Measurements from ENCODE around the gene GSE1.
"Not testable (repeated sequence)": the region's sequence is repeated elsewhere in the genome, so short reads cannot be mapped to it uniquely, and the experiment has no call there.

The GSE1 gene

DNA sequence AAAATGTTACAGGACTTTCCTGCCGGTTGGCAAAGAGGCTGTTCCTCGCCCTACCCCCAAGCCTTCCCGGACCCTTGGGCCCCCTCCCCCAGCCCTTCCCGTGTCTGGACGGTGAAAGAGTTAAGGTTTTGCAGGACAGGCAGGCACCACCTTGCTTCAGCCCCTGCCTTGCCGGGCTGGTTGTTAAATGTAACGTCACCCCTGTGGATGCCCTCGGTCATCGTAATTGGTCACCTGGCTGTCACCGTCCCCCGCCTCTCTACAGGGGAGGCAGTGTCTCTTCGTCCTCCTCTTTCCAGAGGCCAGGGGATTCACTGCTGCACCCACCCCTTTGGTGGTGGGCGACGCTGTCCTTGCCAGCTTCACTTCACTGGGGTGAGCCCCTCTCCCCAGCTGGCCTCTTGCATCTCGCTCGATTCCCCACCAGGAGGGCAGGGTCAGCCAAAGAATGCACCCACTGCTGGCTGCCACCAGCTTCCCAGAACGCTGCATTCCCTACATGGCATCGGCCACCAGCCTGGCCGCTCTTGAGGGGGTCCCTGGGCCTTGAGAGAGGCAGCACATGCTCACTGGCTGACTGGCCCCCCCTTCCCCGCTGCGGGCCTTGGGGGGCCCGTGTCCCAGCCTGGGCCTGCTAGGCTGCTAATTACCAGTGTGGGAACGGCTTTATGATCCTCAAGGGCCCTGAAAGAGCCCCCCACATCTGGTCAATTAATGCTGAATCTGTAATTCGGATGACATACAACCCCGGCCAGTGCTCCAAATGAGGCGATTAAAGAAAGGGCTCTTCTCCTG is 25.2 kb upstream of the GSE1 start:
- H3K4me3 ChIP-seq (ENCODE audit: low read depth, low read length): no peak overlapping the region
- TF ChIP-seq POLR2A (IDR thresholded peaks at IDR 0.05; ENCODE audit: extremely low read depth, insufficient read length): no peak
- TF ChIP-seq, protein P1, sequence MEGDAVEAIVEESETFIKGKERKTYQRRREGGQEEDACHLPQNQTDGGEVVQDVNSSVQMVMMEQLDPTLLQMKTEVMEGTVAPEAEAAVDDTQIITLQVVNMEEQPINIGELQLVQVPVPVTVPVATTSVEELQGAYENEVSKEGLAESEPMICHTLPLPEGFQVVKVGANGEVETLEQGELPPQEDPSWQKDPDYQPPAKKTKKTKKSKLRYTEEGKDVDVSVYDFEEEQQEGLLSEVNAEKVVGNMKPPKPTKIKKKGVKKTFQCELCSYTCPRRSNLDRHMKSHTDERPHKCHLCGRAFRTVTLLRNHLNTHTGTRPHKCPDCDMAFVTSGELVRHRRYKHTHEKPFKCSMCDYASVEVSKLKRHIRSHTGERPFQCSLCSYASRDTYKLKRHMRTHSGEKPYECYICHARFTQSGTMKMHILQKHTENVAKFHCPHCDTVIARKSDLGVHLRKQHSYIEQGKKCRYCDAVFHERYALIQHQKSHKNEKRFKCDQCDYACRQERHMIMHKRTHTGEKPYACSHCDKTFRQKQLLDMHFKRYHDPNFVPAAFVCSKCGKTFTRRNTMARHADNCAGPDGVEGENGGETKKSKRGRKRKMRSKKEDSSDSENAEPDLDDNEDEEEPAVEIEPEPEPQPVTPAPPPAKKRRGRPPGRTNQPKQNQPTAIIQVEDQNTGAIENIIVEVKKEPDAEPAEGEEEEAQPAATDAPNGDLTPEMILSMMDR (IDR thresholded peaks at IDR 0.05; ENCODE audit: low read depth, low read length): no peak
- TF ChIP-seq, protein P2, sequence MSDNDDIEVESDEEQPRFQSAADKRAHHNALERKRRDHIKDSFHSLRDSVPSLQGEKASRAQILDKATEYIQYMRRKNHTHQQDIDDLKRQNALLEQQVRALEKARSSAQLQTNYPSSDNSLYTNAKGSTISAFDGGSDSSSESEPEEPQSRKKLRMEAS (IDR thresholded peaks at IDR 0.05; ENCODE audit: low read depth, low read length): no peak
- no peak for TF ChIP-seq MYC (IDR thresholded peaks at IDR 0.05; ENCODE audit: low read depth, low read length)
- no peak for DNase-seq (ENCODE audit: low read depth)

DNA sequence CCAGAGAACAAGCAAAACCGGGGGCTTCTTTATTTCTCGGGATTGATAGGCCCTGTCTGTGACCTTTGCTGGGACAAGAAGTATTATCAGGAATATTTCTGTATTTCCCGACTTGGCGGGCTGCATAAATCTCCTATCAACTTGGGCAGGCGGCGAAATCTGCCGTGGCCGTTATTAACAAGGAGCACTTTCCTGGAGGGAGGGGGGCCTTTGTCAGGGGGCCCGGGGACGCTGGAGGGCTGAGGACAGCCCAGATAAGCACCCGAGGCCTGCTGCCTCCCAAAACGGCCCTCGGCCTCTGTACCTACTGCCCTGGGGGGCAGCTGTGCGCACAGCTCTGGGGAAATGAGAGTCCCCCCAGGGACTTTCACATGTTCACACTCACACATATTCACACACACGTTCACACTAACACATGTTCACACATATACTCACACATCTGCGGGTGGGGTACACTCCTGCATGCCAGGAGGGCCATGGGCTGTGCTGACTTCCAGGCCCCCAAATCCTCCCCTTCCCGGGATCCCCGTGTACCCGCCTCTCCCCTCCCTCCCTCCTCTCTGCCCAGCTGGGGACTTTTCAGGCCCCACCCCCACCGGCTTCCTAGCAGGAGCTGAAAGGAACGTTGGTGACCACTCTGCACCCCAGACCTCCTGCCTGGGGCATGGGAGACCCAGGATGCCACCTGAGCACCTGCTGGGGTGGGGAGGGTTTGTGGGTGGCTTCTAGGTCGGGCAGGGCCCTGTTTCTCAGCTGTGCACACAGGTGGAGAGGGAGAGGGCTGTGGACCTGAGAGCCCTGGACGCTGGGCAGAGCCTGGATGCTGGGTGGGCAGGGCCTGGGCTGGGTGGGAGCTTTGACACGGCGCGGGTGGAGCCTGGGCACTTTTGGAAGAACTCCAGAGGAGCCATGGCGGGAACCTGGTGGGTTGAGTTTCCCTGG is 24.3 kb upstream of the GSE1 start:
- DNase-seq (ENCODE audit: low read depth): no peak

DNA sequence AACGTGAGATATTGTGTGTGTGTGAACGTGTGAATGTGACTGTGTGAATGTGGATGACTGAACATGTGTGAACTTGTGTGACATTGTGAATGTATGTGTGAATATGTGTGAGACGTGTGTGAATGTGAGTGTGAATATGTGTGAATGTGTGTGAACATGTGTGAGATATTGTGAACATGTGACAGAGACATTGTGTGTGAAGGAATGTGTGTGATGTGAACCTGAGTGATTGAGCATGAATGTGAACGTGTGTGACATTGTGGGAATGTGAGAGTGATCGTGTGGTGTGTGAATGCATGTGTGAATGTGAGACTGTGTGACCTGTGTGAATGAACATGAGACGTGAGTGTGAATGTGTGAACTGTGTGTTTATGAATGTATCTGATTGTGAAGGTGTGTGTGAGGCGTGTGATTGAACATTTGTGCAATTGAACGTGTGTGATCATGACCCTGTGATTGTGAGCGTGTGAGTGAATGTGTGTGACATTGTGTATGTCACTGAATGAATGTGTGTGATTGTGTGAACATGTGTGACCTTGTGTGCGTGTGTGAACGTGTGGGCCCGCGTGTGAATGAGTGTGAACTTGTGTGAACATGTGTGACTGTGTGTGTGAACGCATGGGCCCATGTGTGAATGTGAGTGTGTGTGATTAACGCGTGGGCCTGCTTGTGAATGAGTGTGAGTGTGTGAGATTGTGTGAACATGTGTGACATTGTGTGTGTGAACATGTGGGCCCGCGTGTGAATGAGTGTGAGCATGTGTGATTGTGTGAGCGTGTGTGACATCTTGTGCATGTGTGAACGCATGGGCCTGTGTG is 23.2 kb upstream of the GSE1 start:
- H3K4me3 ChIP-seq (ENCODE audit: low read depth, low read length): no peak overlapping the region
- TF ChIP-seq, protein P2 (IDR thresholded peaks at IDR 0.05; ENCODE audit: low read depth, low read length): no peak
- TF ChIP-seq MYC (IDR thresholded peaks at IDR 0.05; ENCODE audit: low read depth, low read length) (no peak; the same call in 1 of the 2 replicates), POLR2A (IDR thresholded peaks at IDR 0.05; ENCODE audit: extremely low read depth, insufficient read length) (no peak)
- TF ChIP-seq, protein P1 (IDR thresholded peaks at IDR 0.05; ENCODE audit: low read depth, low read length): no peak
- DNase-seq (ENCODE audit: low read depth): no peak

More for the DNA sequence above, 24.3 kb upstream of the GSE1 start:
- no peak overlapping the region for H3K4me3 ChIP-seq (ENCODE audit: low read depth, low read length)
- TF ChIP-seq, protein P1 (IDR thresholded peaks at IDR 0.05; ENCODE audit: low read depth, low read length): no peak
- no peak for TF ChIP-seq POLR2A (IDR thresholded peaks at IDR 0.05; ENCODE audit: extremely low read depth, insufficient read length)
- TF ChIP-seq, protein P2 (IDR thresholded peaks at IDR 0.05; ENCODE audit: low read depth, low read length): no peak
- no peak for TF ChIP-seq MYC (IDR thresholded peaks at IDR 0.05; ENCODE audit: low read depth, low read length)

DNA sequence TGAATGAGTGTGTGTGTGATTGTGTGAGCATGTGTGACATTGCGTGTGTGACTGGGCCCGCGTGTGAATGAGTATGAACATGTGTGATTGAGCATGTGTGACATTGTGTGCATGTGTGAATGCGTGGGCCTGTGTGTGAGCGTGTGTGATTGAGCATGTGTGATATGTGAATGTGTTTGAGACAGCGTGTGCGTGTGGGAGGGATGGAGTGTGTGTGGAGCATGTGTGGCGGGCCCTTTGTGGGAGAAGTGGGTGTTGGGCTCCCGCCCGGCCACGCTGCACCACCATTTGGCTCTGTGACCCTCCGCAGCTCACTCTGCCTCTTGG is 22.7 kb upstream of the GSE1 start:
- TF ChIP-seq POLR2A (IDR thresholded peaks at IDR 0.05; ENCODE audit: extremely low read depth, insufficient read length) (no peak), MYC (IDR thresholded peaks at IDR 0.05; ENCODE audit: low read depth, low read length) (no peak)
- TF ChIP-seq, protein P2 (IDR thresholded peaks at IDR 0.05; ENCODE audit: low read depth, low read length): no peak
- TF ChIP-seq, protein P1 (IDR thresholded peaks at IDR 0.05; ENCODE audit: low read depth, low read length): no peak

DNA sequence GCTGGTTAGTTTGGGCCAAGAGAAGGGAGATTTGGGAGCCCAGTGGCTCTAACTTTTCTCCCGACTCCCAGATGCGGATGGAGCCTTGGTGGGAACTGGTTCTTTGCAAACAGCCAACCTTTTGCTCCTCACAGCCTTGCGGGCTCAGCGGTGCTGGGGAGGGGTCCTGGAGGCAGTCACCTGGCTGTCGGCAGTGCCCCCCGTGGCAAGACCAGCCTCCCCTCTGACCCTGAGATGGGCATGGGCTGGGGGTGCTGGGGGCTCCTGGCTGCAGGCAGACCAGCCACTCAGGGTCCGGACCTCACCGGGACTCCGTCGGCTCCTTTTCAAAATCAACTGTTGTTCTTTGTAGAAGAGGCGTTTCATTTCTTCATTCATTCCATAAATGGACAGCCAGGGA is 21.7 kb upstream of the GSE1 start:
- H3K4me3 ChIP-seq (ENCODE audit: low read depth, low read length): no peak overlapping the region
- DNase-seq (ENCODE audit: low read depth): no peak
- TF ChIP-seq, protein P2 (IDR thresholded peaks at IDR 0.05; ENCODE audit: low read depth, low read length): no peak
- no peak for TF ChIP-seq POLR2A (IDR thresholded peaks at IDR 0.05; ENCODE audit: extremely low read depth, insufficient read length)
- no peak for TF ChIP-seq MYC (IDR thresholded peaks at IDR 0.05; ENCODE audit: low read depth, low read length)
- TF ChIP-seq, protein P1 (IDR thresholded peaks at IDR 0.05; ENCODE audit: low read depth, low read length): no peak

More for the DNA sequence above, 22.7 kb upstream of the GSE1 start:
- H3K4me3 ChIP-seq (ENCODE audit: low read depth, low read length): no peak overlapping the region
- DNase-seq (ENCODE audit: low read depth): no peak

DNA sequence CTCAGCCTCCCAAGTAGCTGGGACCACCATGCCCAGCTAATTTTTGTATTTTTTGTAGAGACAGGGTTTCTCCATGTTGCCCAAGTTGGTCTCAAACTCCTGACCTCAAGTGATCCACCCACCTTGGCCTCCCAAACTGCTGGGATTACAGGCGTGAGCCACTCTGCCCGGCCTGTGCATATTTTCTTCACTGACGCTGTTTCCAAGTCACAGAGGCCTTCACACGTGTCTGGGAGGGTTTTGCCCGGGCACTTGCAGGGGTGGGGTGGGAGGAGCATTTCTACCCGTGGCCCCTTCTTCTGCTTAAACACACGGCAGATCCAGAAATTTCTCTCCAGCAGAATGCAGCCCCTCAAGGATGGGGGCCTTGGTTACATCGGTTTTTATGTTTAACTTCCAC is 20.8 kb upstream of the GSE1 start:
- DNase-seq (ENCODE audit: low read depth): not testable (repeated sequence)

More for the DNA sequence above, 20.8 kb upstream of the GSE1 start:
- H3K4me3 ChIP-seq (ENCODE audit: low read depth, low read length): not testable (repeated sequence)

Measured in NB4 (cell line).